Measurements from ENCODE around the gene CDK5RAP3. TPM values are rescaled to one million over a fixed set of nuclear protein-coding genes. Genes with fewer than 3 reads are reported as not detected.

The CDK5RAP3 gene
- total RNA-seq, 6 experiments from 2014 or later, result 47.3 to 119 (median 99.7) TPM

GRCh38 chr17:47959825-47960655, 10.9 kb upstream of the CDK5RAP3 start:
- Histone ChIP-seq H3K9me3 (no peaks in the 10 kb centered on the region), H3K27ac (no peak overlapping the region), H3K27me3 (no peaks in the 10 kb centered on the region), H3K4me3 (no peak overlapping the region), H3K36me3 (no peaks in the 10 kb centered on the region), H3K4me1 (peaks cover 0 to 27% (median 12%) of the 10 kb centered on the region in 4 donors)
- DNase-seq, result no peak
- whole genome bisulfite sequencing (ENCODE audit: insufficient coverage, low coverage, low lambda C conversion rate, missing lambda C conversion rate), result 46% methylated on average over 4 of the region's 8 CpGs
- intact Hi-C loops (cut with DNase I), result no loop called here
- no peak for ATAC-seq
- TF ChIP-seq, protein P1, sequence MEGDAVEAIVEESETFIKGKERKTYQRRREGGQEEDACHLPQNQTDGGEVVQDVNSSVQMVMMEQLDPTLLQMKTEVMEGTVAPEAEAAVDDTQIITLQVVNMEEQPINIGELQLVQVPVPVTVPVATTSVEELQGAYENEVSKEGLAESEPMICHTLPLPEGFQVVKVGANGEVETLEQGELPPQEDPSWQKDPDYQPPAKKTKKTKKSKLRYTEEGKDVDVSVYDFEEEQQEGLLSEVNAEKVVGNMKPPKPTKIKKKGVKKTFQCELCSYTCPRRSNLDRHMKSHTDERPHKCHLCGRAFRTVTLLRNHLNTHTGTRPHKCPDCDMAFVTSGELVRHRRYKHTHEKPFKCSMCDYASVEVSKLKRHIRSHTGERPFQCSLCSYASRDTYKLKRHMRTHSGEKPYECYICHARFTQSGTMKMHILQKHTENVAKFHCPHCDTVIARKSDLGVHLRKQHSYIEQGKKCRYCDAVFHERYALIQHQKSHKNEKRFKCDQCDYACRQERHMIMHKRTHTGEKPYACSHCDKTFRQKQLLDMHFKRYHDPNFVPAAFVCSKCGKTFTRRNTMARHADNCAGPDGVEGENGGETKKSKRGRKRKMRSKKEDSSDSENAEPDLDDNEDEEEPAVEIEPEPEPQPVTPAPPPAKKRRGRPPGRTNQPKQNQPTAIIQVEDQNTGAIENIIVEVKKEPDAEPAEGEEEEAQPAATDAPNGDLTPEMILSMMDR (IDR thresholded peaks at IDR 0.05), result no peak
- TF ChIP-seq POLR2A (IDR thresholded peaks at IDR 0.05), result no peak

DNA sequence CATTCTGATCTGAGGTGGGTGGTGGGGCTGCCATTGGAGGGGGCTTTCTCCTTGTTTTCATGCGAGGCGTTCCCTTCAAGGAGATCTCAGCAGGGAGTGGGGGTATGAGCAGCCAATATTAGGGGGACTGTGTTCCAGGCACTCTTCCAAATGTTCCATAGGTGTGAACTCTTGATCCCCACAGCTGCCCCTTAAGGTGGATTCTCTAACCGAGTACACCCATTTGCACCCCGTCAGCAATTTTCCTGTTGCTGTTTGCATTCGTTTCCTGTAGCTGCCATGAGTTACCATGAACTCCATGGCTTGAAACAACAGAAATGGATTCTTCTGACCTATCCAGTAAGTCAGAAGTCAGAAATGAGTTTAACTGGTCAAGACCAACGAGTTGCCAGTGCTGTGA, 9.5 kb upstream of the CDK5RAP3 start:
- H3K9me3 ChIP-seq, result no peaks in the 10 kb centered on the region
- DNase-seq (no peak), ATAC-seq (no peak)
- H3K4me1 ChIP-seq, result peaks cover 0 to 24% (median 6%) of the 10 kb centered on the region in 4 donors
- no peak overlapping the region for H3K27ac ChIP-seq
- no peaks in the 10 kb centered on the region for H3K27me3 ChIP-seq
- TF ChIP-seq, protein P1 (IDR thresholded peaks at IDR 0.05), result no peak
- no peak for TF ChIP-seq POLR2A (IDR thresholded peaks at IDR 0.05)
- no peaks in the 10 kb centered on the region for H3K36me3 ChIP-seq
- intact Hi-C loops (cut with DNase I), result no loop called here
- WGBS (ENCODE audit: insufficient coverage, low coverage, low lambda C conversion rate, missing lambda C conversion rate), result 53% methylated on average over 2 of the region's 6 CpGs
- no peak overlapping the region for H3K4me3 ChIP-seq

GRCh38 chr17:47962901-47963300, 8.0 kb upstream of the CDK5RAP3 start:
- no peaks in the 10 kb centered on the region for H3K27me3 ChIP-seq
- DNase-seq (no peak), ATAC-seq (no peak)
- intact Hi-C loops (cut with DNase I), result no loop called here
- no peak overlapping the region for H3K4me3 ChIP-seq
- TF ChIP-seq, protein P1 (IDR thresholded peaks at IDR 0.05), result no peak
- TF ChIP-seq POLR2A (IDR thresholded peaks at IDR 0.05), result no peak
- H3K9me3 ChIP-seq, result no peaks in the 10 kb centered on the region
- H3K27ac ChIP-seq, result no peak overlapping the region
- H3K36me3 ChIP-seq, result no peaks in the 10 kb centered on the region
- H3K4me1 ChIP-seq, result peaks cover 0 to 17% (median 0%) of the 10 kb centered on the region in 4 donors
- no CpG with 5 or more reads among the region's 3 CpGs for WGBS (ENCODE audit: insufficient coverage, low coverage, low lambda C conversion rate, missing lambda C conversion rate)

DNA sequence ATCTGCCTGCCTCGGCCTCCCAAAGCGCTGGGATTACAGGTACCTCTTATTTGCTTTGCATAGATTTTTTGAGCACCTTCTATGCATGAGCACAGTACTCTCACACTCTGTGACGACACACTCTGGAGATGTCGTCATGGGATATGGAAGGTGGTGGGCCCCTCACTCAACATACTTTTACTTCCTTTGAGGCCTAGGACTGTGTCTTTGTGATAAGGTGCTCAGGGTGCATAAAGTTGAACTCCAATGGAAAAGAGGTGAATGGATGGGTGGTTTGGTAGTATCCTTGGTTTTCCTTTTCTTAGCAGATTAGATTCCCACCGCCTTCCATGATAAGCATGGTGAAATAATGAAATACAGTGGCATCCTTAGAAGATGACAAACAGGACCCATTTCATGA, 6.1 kb upstream of the CDK5RAP3 start:
- Histone ChIP-seq H3K27me3 (no peaks in the 10 kb centered on the region), H3K4me1 (peaks cover 0 to 17% (median 0%) of the 10 kb centered on the region in 4 donors), H3K9me3 (no peaks in the 10 kb centered on the region), H3K4me3 (no peak overlapping the region), H3K27ac (no peak overlapping the region), H3K36me3 (no peaks in the 10 kb centered on the region)
- TF ChIP-seq, protein P1 (IDR thresholded peaks at IDR 0.05), result no peak
- no peak for TF ChIP-seq POLR2A (IDR thresholded peaks at IDR 0.05)
- intact Hi-C loops (cut with DNase I), result no loop called here
- ATAC-seq, result no peak
- 97% methylated on average over 4 of the region's 5 CpGs for WGBS (ENCODE audit: insufficient coverage, low coverage, low lambda C conversion rate, missing lambda C conversion rate)
- DNase-seq, result no peak
